ENCODE measurements around the gene FRMD4A.

The FRMD4A gene

DNA sequence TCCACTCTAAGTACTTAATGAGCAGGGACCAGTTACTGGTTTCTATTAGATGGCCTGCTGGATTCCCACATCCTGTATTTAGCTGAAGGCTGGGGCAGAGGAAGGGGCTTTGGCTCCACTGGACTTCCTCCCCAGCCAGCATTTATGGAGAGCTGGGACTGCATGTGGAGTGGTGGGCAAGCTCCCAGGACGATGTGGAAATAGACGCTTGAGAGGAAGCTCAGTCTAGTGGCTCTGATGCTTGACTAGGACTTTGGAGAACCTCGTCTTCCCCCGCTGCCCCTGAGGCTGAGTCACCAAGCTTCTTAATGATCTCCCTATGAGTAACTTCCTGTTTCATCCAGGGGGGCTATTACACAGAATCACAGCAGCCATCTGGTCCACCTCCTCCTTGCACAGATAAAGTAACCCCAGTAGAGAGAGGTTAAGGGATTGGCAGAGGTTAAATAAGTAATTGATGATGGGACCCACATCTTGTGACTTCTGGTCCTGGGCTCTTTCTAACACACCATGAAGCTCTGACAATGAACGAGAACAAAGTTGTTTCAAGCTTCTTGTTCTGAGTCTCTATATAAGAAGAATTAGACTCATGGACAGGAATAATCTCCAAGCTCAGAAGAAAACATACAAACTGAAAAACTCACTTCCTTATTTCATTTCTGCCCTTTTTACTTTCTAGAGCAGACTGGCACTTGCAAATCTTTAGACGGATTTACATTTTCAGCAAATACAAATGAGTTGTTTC is 617.7 kb downstream of the FRMD4A start:
- H3K4me3 ChIP-seq (ENCODE audit: low read depth in 1 of 5, low read length in 5 of 5): no peak overlapping the region
- H3K9ac ChIP-seq (ENCODE audit: low read length in 5 of 5): no peak overlapping the region
- H3K27ac ChIP-seq (ENCODE audit: low read depth, low read length): peak overlapping the region; percentile 65
- H3K36me3 ChIP-seq (ENCODE audit: control insufficient read depth in 5 of 5, insufficient read depth in 5 of 5, low read length in 5 of 5): peaks cover 0 to 14% (median 7%) of the 10 kb centered on the region in 5 donors
- H3K9me3 ChIP-seq (ENCODE audit: control insufficient read depth in 5 of 5, low read length in 5 of 5): no peaks in the 10 kb centered on the region
- H3K27me3 ChIP-seq (ENCODE audit: control insufficient read depth in 5 of 5, insufficient read depth in 4 of 5, low read length in 5 of 5): no peaks in the 10 kb centered on the region
- peaks cover 5 to 51% (median 33%) of the 10 kb centered on the region in 5 donors for H3K4me1 ChIP-seq (ENCODE audit: control insufficient read depth in 5 of 5, insufficient read depth in 5 of 5, low read length in 5 of 5)

DNA sequence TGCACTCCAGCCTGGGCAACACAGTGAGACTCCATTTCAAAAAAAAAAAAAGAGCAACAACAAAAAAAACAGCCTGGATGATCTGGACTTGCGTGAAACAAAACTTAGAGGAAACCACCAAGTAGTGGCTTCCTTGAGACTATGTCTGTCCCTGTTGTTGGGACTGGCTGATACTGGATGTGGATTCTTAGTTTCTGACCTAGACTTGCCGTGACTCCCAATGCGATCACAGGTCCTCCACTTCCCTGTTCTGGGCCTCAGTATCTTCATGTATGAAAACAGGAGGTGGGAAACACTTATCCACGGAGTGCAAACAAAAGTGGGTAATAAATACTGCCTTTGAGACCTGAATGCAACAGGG is 618.3 kb downstream of the FRMD4A start:
- peak overlapping the region; percentile 65 for H3K27ac ChIP-seq (ENCODE audit: low read depth, low read length)
- no peak overlapping the region for H3K4me3 ChIP-seq (ENCODE audit: low read depth in 1 of 5, low read length in 5 of 5)
- no peaks in the 10 kb centered on the region for H3K9me3 ChIP-seq (ENCODE audit: control insufficient read depth in 5 of 5, low read length in 5 of 5)
- peaks cover 6 to 51% (median 33%) of the 10 kb centered on the region in 5 donors for H3K4me1 ChIP-seq (ENCODE audit: control insufficient read depth in 5 of 5, insufficient read depth in 5 of 5, low read length in 5 of 5)
- no peaks in the 10 kb centered on the region for H3K27me3 ChIP-seq (ENCODE audit: control insufficient read depth in 5 of 5, insufficient read depth in 4 of 5, low read length in 5 of 5)
- peaks cover 0 to 11% (median 7%) of the 10 kb centered on the region in 5 donors for H3K36me3 ChIP-seq (ENCODE audit: control insufficient read depth in 5 of 5, insufficient read depth in 5 of 5, low read length in 5 of 5)
- no peak overlapping the region for H3K9ac ChIP-seq (ENCODE audit: low read length in 5 of 5)

GRCh38 chr10:13711291-13711690 is 619.4 kb downstream of the FRMD4A start:
- no peak overlapping the region for H3K9ac ChIP-seq (ENCODE audit: low read length in 5 of 5)
- peaks cover 0 to 15% (median 7%) of the 10 kb centered on the region in 5 donors for H3K36me3 ChIP-seq (ENCODE audit: control insufficient read depth in 5 of 5, insufficient read depth in 5 of 5, low read length in 5 of 5)
- H3K4me3 ChIP-seq (ENCODE audit: low read depth in 1 of 5, low read length in 5 of 5): no peak overlapping the region
- no peaks in the 10 kb centered on the region for H3K9me3 ChIP-seq (ENCODE audit: control insufficient read depth in 5 of 5, low read length in 5 of 5)
- H3K4me1 ChIP-seq (ENCODE audit: control insufficient read depth in 5 of 5, insufficient read depth in 5 of 5, low read length in 5 of 5): peaks cover 6 to 49% (median 41%) of the 10 kb centered on the region in 5 donors
- H3K27me3 ChIP-seq (ENCODE audit: control insufficient read depth in 5 of 5, insufficient read depth in 4 of 5, low read length in 5 of 5): no peaks in the 10 kb centered on the region
- H3K27ac ChIP-seq (ENCODE audit: low read depth, low read length): no peak overlapping the region

DNA sequence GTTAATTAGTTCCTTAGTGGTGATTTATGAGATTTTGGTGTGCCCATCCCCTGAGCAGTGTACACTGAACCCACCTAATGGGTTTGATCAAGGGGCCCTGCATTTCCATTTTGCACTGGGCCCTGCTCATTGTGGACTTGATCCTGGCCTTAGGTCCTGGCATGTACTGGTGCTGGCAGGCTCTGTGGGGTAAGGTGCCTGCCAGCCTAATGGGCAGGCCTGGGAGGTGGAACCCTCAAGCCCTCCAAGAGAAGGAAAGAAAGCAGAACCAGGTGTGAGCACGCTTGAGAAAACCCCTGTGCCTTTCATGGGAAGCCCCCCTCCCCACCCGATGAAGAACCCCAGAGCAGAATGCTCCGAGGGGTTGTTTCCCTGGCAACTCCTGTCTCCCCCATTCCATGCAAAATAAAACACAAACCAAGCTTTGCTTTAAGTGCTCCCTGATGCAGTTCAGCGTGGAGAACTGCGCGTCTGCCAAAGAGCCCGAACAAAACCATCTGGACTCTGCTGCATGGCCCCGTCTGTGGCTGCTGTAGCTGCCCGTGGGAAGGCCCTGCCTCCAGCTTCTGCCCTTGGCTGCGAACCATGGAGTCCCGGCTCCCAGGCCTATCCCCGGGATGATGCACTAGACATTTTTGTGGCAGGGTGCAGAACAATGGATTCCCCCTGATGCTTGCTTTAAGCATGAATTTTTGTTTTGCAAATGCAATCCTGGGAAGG is 620.6 kb downstream of the FRMD4A start:
- H3K4me1 ChIP-seq (ENCODE audit: control insufficient read depth in 5 of 5, insufficient read depth in 5 of 5, low read length in 5 of 5): peaks cover 6 to 55% (median 50%) of the 10 kb centered on the region in 5 donors
- H3K36me3 ChIP-seq (ENCODE audit: control insufficient read depth in 5 of 5, insufficient read depth in 5 of 5, low read length in 5 of 5): peaks cover 0 to 22% (median 9%) of the 10 kb centered on the region in 5 donors
- H3K27ac ChIP-seq (ENCODE audit: low read depth, low read length): no peak overlapping the region
- no peak overlapping the region for H3K9ac ChIP-seq (ENCODE audit: low read length in 5 of 5)
- H3K9me3 ChIP-seq (ENCODE audit: control insufficient read depth in 5 of 5, low read length in 5 of 5): no peaks in the 10 kb centered on the region
- no peak overlapping the region for H3K4me3 ChIP-seq (ENCODE audit: low read depth in 1 of 5, low read length in 5 of 5)
- H3K27me3 ChIP-seq (ENCODE audit: control insufficient read depth in 5 of 5, insufficient read depth in 4 of 5, low read length in 5 of 5): no peaks in the 10 kb centered on the region

DNA sequence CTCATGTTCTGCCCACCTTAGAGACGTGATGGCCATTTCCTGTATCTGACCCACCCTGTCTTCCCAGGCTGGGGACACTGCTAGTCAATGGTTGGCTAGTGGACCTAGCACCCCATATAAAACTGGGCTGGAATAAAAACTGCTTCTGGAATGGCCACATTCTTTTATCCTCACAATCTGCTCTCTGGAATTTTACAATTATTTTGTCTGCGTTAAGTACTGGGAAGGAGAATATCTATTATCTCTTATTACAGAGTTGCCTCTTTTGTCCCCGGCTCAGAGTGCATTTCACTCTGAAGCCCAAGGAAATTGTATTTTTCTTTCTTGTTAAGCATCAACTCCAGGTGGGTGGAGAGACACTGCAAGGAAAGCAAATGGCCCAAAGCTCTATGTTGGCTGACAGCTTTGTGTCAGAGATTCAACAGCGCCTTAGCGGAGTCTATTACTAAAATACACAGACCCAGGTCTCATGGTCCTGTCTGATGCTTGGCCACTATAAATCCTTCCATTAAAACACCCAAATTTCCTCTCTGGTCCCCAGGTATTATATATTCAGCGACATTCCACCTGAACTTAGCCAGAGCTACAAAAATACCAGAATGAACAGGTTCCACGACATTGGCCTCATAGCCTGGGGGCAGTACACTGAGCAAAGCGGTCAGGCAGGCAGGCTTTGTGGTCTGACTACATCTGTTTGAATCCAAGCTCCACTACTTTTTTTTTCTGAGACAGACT is 622.3 kb downstream of the FRMD4A start:
- Histone ChIP-seq H3K27me3 (ENCODE audit: control insufficient read depth in 5 of 5, insufficient read depth in 4 of 5, low read length in 5 of 5) (no peaks in the 10 kb centered on the region), H3K9me3 (ENCODE audit: control insufficient read depth in 5 of 5, low read length in 5 of 5) (no peaks in the 10 kb centered on the region), H3K36me3 (ENCODE audit: control insufficient read depth in 5 of 5, insufficient read depth in 5 of 5, low read length in 5 of 5) (peaks cover 0 to 30% (median 16%) of the 10 kb centered on the region in 5 donors), H3K4me3 (ENCODE audit: low read depth in 1 of 5, low read length in 5 of 5) (peak overlapping the region in 3 of 5 donors; percentile 24 to 60 (median 59)), H3K9ac (ENCODE audit: low read length in 5 of 5) (no peak overlapping the region), H3K27ac (ENCODE audit: low read depth, low read length) (peak overlapping the region; percentile 85), H3K4me1 (ENCODE audit: control insufficient read depth in 5 of 5, insufficient read depth in 5 of 5, low read length in 5 of 5) (peaks cover 8 to 63% (median 54%) of the 10 kb centered on the region in 5 donors)

DNA sequence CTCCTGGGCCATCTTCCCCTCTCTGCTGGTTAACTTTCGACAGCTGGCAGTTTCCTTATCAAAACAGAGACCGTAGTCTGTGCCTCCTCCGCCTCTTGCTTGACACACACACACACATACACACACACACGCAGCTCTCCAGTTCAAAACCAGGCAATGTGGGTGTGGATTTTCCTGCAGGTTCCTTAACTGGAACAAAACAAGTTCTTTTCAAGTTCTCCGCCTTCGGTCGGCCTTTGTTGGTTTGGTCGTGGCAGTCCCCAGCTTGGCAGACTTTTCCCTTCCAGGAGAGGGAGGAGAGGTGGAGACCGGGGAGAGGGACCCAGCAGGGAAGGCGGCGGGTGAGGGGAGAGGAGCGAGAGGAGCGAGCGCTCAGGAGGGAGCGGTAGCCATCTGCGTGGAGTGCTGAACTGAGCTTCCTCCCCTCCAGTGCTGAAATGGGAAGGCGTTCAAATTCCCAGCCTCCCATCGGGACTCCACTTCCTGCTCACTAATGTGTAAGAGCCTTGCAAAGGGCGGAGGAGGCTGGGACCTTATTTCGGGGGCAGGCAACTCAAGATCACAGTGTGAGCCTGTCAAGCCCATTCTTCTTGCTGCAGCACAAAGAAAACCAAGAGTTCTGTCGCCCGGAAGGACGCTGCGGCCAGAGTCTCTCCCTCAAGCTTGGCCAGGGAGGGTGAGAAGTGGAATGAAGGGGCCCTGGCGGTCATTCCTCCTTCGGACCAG is 623.4 kb downstream of the FRMD4A start:
- H3K4me3 ChIP-seq (ENCODE audit: low read depth in 1 of 5, low read length in 5 of 5): peak overlapping the region; percentile 24 to 71 (median 60)
- peak overlapping the region in 4 of 5 donors; percentile 48 to 64 (median 58) for H3K9ac ChIP-seq (ENCODE audit: low read length in 5 of 5)
- H3K27ac ChIP-seq (ENCODE audit: low read depth, low read length): peak overlapping the region; percentile 85
- H3K4me1 ChIP-seq (ENCODE audit: control insufficient read depth in 5 of 5, insufficient read depth in 5 of 5, low read length in 5 of 5): peaks cover 6 to 52% (median 44%) of the 10 kb centered on the region in 5 donors
- peaks cover 0 to 33% (median 16%) of the 10 kb centered on the region in 5 donors for H3K36me3 ChIP-seq (ENCODE audit: control insufficient read depth in 5 of 5, insufficient read depth in 5 of 5, low read length in 5 of 5)
- no peaks in the 10 kb centered on the region for H3K27me3 ChIP-seq (ENCODE audit: control insufficient read depth in 5 of 5, insufficient read depth in 4 of 5, low read length in 5 of 5)
- H3K9me3 ChIP-seq (ENCODE audit: control insufficient read depth in 5 of 5, low read length in 5 of 5): no peaks in the 10 kb centered on the region

DNA sequence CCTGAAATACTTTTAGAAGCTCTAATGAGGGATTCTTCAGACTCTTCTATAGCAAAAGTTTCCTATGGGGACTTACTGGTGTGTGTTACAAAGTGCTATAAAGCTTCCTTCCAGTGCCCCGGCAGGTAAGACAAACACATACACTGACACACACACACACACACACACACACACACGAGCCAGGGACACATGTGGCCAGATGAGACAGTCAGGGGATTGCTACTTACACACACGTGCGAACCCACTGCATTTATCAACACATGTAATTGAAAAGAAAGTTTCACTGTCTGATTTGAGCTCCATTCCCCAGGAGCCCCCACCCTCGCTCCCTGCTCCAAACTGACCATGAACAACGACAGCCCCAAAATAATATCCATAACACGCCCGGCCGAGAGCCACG is 624.1 kb downstream of the FRMD4A start:
- H3K9ac ChIP-seq (ENCODE audit: low read length in 5 of 5): peak overlapping the region in 2 of 5 donors; percentile 53 to 64
- no peaks in the 10 kb centered on the region for H3K27me3 ChIP-seq (ENCODE audit: control insufficient read depth in 5 of 5, insufficient read depth in 4 of 5, low read length in 5 of 5)
- peaks cover 6 to 57% (median 42%) of the 10 kb centered on the region in 5 donors for H3K4me1 ChIP-seq (ENCODE audit: control insufficient read depth in 5 of 5, insufficient read depth in 5 of 5, low read length in 5 of 5)
- H3K36me3 ChIP-seq (ENCODE audit: control insufficient read depth in 5 of 5, insufficient read depth in 5 of 5, low read length in 5 of 5): peaks cover 0 to 34% (median 16%) of the 10 kb centered on the region in 5 donors
- no peaks in the 10 kb centered on the region for H3K9me3 ChIP-seq (ENCODE audit: control insufficient read depth in 5 of 5, low read length in 5 of 5)
- peak overlapping the region in 4 of 5 donors; percentile 59 to 71 (median 65) for H3K4me3 ChIP-seq (ENCODE audit: low read depth in 1 of 5, low read length in 5 of 5)
- peak overlapping the region; percentile 85 for H3K27ac ChIP-seq (ENCODE audit: low read depth, low read length)

DNA sequence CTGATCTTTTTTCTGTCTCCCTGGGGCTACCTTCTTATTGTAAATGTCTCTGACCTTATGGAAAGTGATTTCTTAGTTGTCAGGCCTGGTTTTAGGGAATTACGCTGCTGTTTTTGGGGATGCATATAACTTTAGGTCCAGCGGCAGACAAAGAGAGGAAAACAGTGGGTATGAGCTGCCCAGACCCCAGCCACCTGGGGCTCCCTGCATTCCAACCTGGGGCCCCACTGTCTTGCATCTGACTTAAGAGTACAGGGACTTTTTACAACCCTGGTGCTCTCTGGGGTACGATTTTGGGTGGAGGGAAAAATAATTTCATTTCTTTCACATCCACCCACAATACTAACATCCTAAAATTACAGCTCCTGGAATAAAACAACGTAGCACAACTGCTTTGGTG is 624.5 kb downstream of the FRMD4A start:
- Histone ChIP-seq H3K4me1 (ENCODE audit: control insufficient read depth in 5 of 5, insufficient read depth in 5 of 5, low read length in 5 of 5) (peaks cover 6 to 61% (median 44%) of the 10 kb centered on the region in 5 donors), H3K27ac (ENCODE audit: low read depth, low read length) (peak overlapping the region; percentile 85), H3K9ac (ENCODE audit: low read length in 5 of 5) (peak overlapping the region in 1 of 5 donors; percentile 64), H3K9me3 (ENCODE audit: control insufficient read depth in 5 of 5, low read length in 5 of 5) (no peaks in the 10 kb centered on the region), H3K4me3 (ENCODE audit: low read depth in 1 of 5, low read length in 5 of 5) (peak overlapping the region in 3 of 5 donors; percentile 59 to 71 (median 60)), H3K36me3 (ENCODE audit: control insufficient read depth in 5 of 5, insufficient read depth in 5 of 5, low read length in 5 of 5) (peaks cover 0 to 38% (median 19%) of the 10 kb centered on the region in 5 donors), H3K27me3 (ENCODE audit: control insufficient read depth in 5 of 5, insufficient read depth in 4 of 5, low read length in 5 of 5) (no peaks in the 10 kb centered on the region)

- Histone ChIP-seq H3K9me3 (ENCODE audit: control insufficient read depth in 5 of 5, low read length in 5 of 5) (no peaks in the 10 kb centered on the region), H3K4me1 (ENCODE audit: control insufficient read depth in 5 of 5, insufficient read depth in 5 of 5, low read length in 5 of 5) (peaks cover 6 to 61% (median 44%) of the 10 kb centered on the region in 5 donors), H3K27me3 (ENCODE audit: control insufficient read depth in 5 of 5, insufficient read depth in 4 of 5, low read length in 5 of 5) (no peaks in the 10 kb centered on the region), H3K9ac (ENCODE audit: low read length in 5 of 5) (no peak overlapping the region), H3K27ac (ENCODE audit: low read depth, low read length) (peak overlapping the region; percentile 85), H3K36me3 (ENCODE audit: control insufficient read depth in 5 of 5, insufficient read depth in 5 of 5, low read length in 5 of 5) (peaks cover 0 to 41% (median 24%) of the 10 kb centered on the region in 5 donors), H3K4me3 (ENCODE audit: low read depth in 1 of 5, low read length in 5 of 5) (peak overlapping the region in 2 of 5 donors; percentile 60 to 71)
These were observed 625.1 kb downstream of the FRMD4A start for GRCh38 chr10:13705526-13706174.
